DND-41 (cell line): Measurements from ENCODE around the gene SLX1A.

Experiments
- CTCF ChIP-seq: IDR thresholded peaks from 2 replicates; pipeline ENCODE4 v1.5.1; 2012; ENCODE audit warnings: borderline replicate concordance, low read length, moderate library complexity, mild to moderate bottlenecking; ENCODE audit not compliant: poor library complexity, severe bottlenecking; ENCODE audit errors: extremely low read depth
- EZH2 ChIP-seq: IDR thresholded peaks from 3 replicates; pipeline ENCODE4 v1.6.1; 2012; ENCODE audit warnings: borderline replicate concordance, low read depth, mild to moderate bottlenecking, moderate library complexity, low read length, inconsistent platforms; ENCODE audit not compliant: severe bottlenecking

- TF ChIP-seq CTCF (no peak), EZH2 (no peak)
These were observed 27.3 kb upstream of the SLX1A start for GRCh38 chr16:30166202-30166902.
